ENCODE results near the gene RPL35.

RPL35 gene

GRCh38 chr9:124855944-124856765 lies 5.6 kb downstream of the RPL35 start:
- DNase-seq (ENCODE audit: low spot score), result no peak
- TF ChIP-seq CTCF (IDR thresholded peaks at IDR 0.05; ENCODE audit: extremely low read depth, missing control alignments), result peak; percentile 19

- no peak for TF ChIP-seq CTCF (IDR thresholded peaks at IDR 0.05; ENCODE audit: extremely low read depth, missing control alignments)
Measured at GRCh38 chr9:124855566-124855943, 6.2 kb downstream of the RPL35 start.

GRCh38 chr9:124854822-124855221 lies 6.9 kb downstream of the RPL35 start:
- DNase-seq (ENCODE audit: low spot score), result no peak
- no peak for TF ChIP-seq CTCF (IDR thresholded peaks at IDR 0.05; ENCODE audit: extremely low read depth, missing control alignments)

More at GRCh38 chr9:124855566-124855943, 6.2 kb downstream of the RPL35 start:
- DNase-seq (ENCODE audit: low spot score), result no peak

GRCh38 chr9:124854161-124854560 lies 7.6 kb downstream of the RPL35 start:
- no peak for DNase-seq (ENCODE audit: low spot score)
- TF ChIP-seq CTCF (IDR thresholded peaks at IDR 0.05; ENCODE audit: extremely low read depth, missing control alignments), result no peak

- DNase-seq (ENCODE audit: low spot score), result no peak
- no peak for TF ChIP-seq CTCF (IDR thresholded peaks at IDR 0.05; ENCODE audit: extremely low read depth, missing control alignments)
Measured at GRCh38 chr9:124853605-124854143, 8.1 kb downstream of the RPL35 start.

- peak; percentile 91 for DNase-seq (ENCODE audit: low spot score)
- peak; percentile 96 for TF ChIP-seq CTCF (IDR thresholded peaks at IDR 0.05; ENCODE audit: extremely low read depth, missing control alignments)
Measured at GRCh38 chr9:124852829-124853531, 8.8 kb downstream of the RPL35 start, which contains the start of gene WDR38. Gene WDR38 (plus strand): TSS chr9:124853460. CDS start chr9:124853532, 72 bp downstream.
